Effector memory CD4-positive, alpha-beta T cell (primary cell): ENCODE measurements around the gene KRTAP2-2.
"Not testable (repeated sequence)": the region's sequence is repeated elsewhere in the genome, so short reads cannot be mapped to it uniquely, and the experiment has no call there.

ENCODE experiments used
- DNase-seq, 3 donors: peaks; one replicate each; pipeline ENCODE4 v3.0.0-alpha.2; 2020
- H3K27ac ChIP-seq: 2 replicates; pipeline ENCODE4 v1.7.0; 2013; ENCODE audit warnings: mild to moderate bottlenecking, low read length, moderate library complexity; ENCODE audit not compliant: insufficient read depth, poor library complexity, severe bottlenecking
- H3K27me3 ChIP-seq: replicated peaks from 2 replicates; pipeline ENCODE4 v1.7.0; 2013; ENCODE audit warnings: mild to moderate bottlenecking, low read length; ENCODE audit not compliant: insufficient read depth, control insufficient read depth, poor library complexity, severe bottlenecking
- H3K36me3 ChIP-seq: 2 replicates; pipeline ENCODE4 v1.7.0; 2013; ENCODE audit warnings: mild to moderate bottlenecking, low read length, moderate library complexity; ENCODE audit not compliant: control insufficient read depth, insufficient read depth
- H3K4me1 ChIP-seq: 2 replicates; pipeline ENCODE4 v1.7.0; 2013; ENCODE audit warnings: low read length, mild to moderate bottlenecking; ENCODE audit not compliant: control insufficient read depth, insufficient read depth, poor library complexity, severe bottlenecking
- H3K4me3 ChIP-seq: 2 replicates; pipeline ENCODE4 v1.7.0; 2013; ENCODE audit warnings: low read length, low read depth, mild to moderate bottlenecking; ENCODE audit not compliant: insufficient read depth, poor library complexity, severe bottlenecking
- H3K9me3 ChIP-seq: 2 replicates; pipeline ENCODE4 v1.7.0; 2013; ENCODE audit warnings: mild to moderate bottlenecking, low read length, moderate library complexity; ENCODE audit not compliant: control insufficient read depth

The KRTAP2-2 gene

DNA sequence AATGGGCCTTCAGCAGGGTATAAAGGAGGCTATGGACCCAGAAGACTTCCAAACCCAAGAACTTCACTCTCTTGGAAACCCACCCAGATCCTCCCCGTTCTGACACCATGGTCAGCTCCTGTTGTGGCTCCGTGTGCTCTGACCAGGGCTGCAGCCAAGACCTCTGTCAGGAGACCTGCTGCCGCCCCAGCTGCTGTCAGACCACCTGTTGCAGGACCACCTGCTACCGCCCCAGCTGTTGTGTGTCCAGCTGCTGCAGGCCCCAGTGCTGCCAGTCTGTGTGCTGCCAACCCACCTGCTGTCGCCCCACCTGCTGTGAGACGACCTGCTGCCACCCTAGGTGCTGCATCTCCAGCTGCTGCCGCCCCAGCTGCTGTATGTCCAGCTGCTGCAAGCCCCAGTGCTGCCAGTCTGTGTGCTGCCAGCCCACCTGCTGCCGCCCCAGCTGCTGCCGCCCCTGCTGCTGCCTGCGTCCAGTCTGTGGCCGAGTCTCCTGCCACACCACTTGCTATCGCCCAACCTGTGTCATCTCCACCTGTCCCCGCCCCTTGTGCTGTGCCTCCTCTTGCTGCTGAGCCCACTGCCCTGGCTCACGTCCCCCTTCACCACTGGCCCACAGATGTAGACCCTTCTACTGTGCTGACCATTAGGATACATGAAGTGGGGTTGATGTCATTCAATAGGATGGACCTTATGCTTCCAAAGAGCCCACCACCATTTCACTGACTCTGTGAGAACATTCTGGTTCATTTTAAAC, 29.2 kb upstream of the KRTAP2-2 start, which contains the start of gene KRTAP4-7:
Gene KRTAP4-7 (plus strand): TSS at position 51 of the 757 bp plus-strand sequence. CDS start 57 bp downstream, at position 108.
- not testable (repeated sequence) for H3K27me3 ChIP-seq, DNase-seq, H3K27ac ChIP-seq

GRCh38 chr17:41083427-41083826, 28.4 kb upstream of the KRTAP2-2 start:
- DNase-seq, H3K9me3 ChIP-seq, H3K4me1 ChIP-seq, H3K4me3 ChIP-seq, H3K27me3 ChIP-seq, H3K36me3 ChIP-seq, H3K27ac ChIP-seq: not testable (repeated sequence)

More for the DNA sequence above, 29.2 kb upstream of the KRTAP2-2 start, which contains the start of gene KRTAP4-7:
- not testable (repeated sequence) for H3K4me1 ChIP-seq, H3K36me3 ChIP-seq, H3K9me3 ChIP-seq, H3K4me3 ChIP-seq

DNA sequence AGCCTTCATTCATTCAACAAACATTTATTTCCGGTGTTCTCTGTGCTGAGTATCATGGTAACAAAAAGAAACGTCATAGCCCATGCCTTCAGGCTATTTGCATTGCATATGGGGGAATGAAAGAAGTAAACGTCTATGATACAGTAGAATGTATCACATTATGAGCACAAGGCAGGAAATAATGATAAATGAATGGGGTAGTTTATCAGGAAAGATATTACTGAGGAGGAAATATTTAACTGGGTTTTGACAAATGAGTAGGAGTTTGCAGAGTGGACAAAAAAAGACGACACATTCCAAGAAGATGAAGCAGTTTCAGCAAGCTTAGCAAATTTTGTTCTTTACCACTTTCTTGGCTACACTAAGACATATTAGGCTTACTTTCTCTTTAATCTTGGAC, 27.6 kb upstream of the KRTAP2-2 start:
- no peaks in the 10 kb centered on the region for H3K9me3 ChIP-seq
- no peak for DNase-seq
- H3K4me1 ChIP-seq: no peaks in the 10 kb centered on the region
- no peak overlapping the region for H3K27ac ChIP-seq
- H3K27me3 ChIP-seq: no peaks in the 10 kb centered on the region
- no peaks in the 10 kb centered on the region for H3K36me3 ChIP-seq
- no peak overlapping the region for H3K4me3 ChIP-seq

DNA sequence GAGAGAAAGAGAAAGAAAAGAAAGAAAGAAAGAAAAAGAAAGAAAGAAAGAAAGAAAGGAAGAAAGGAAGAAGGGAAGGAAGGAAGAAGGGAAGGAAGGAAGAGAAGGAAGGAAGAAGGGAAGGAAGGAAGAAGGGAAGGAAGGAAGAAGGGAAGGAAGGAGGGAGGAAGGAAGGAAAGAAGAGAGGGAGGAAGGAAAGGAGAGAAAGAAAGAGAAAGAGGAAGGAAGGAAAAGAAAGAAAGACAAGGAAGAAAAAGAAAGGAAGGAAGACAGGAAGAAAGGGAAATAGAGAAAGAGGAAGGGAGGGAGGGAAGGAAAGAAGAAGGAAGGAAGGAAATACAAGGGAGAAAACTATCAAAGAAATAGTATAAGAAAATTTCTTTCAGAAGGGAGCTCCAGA, 21.8 kb upstream of the KRTAP2-2 start:
- no peaks in the 10 kb centered on the region for H3K9me3 ChIP-seq
- H3K4me3 ChIP-seq: no peak overlapping the region
- peaks cover 7% of the 10 kb centered on the region for H3K27me3 ChIP-seq
- no peaks in the 10 kb centered on the region for H3K36me3 ChIP-seq
- H3K4me1 ChIP-seq: no peaks in the 10 kb centered on the region
- no peak for DNase-seq
- no peak overlapping the region for H3K27ac ChIP-seq

DNA sequence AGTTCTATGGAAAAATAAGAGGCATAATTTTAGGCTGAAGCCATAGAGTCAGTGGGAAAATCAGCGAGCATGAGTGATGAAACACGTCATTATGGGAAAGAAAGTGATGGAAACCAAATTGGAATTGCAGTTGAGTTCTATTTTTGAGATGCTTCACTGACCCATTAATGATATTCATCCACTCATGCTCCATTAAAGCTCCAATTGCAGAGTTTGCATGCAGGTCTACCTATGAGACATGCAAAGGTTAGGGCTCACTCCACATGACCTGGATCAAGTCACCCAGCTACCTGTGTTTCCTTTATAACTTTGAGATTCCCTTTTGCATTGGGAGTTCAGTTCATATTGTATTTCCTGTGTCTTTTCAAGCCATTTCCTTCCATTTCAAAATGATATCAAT, 18.6 kb upstream of the KRTAP2-2 start:
- no peak for DNase-seq
- no peak overlapping the region for H3K27ac ChIP-seq

GRCh38 chr17:41071606-41072360, 16.8 kb upstream of the KRTAP2-2 start:
- Histone ChIP-seq H3K36me3 (no peaks in the 10 kb centered on the region), H3K27ac (no peak overlapping the region), H3K27me3 (peaks cover 7% of the 10 kb centered on the region), H3K4me3 (no peak overlapping the region), H3K9me3 (no peaks in the 10 kb centered on the region), H3K4me1 (no peaks in the 10 kb centered on the region)
- DNase-seq: no peak

More for the DNA sequence above, 18.6 kb upstream of the KRTAP2-2 start:
- no peak overlapping the region for H3K4me3 ChIP-seq
- H3K36me3 ChIP-seq: no peaks in the 10 kb centered on the region
- no peaks in the 10 kb centered on the region for H3K9me3 ChIP-seq
- no peaks in the 10 kb centered on the region for H3K4me1 ChIP-seq
- peaks cover 7% of the 10 kb centered on the region for H3K27me3 ChIP-seq

GRCh38 chr17:41069031-41069430, 14.0 kb upstream of the KRTAP2-2 start:
- no peak overlapping the region for H3K27ac ChIP-seq
- H3K4me1 ChIP-seq: no peaks in the 10 kb centered on the region
- no peaks in the 10 kb centered on the region for H3K27me3 ChIP-seq
- H3K9me3 ChIP-seq: no peaks in the 10 kb centered on the region
- no peak overlapping the region for H3K4me3 ChIP-seq
- no peak for DNase-seq
- H3K36me3 ChIP-seq: no peaks in the 10 kb centered on the region

GRCh38 chr17:41067281-41067680, 12.3 kb upstream of the KRTAP2-2 start:
- no peak overlapping the region for H3K4me3 ChIP-seq
- no peaks in the 10 kb centered on the region for H3K27me3 ChIP-seq
- H3K36me3 ChIP-seq: no peaks in the 10 kb centered on the region
- DNase-seq: no peak
- H3K27ac ChIP-seq: no peak overlapping the region
- H3K9me3 ChIP-seq: no peaks in the 10 kb centered on the region
- no peaks in the 10 kb centered on the region for H3K4me1 ChIP-seq

GRCh38 chr17:41065829-41066624, 11.0 kb upstream of the KRTAP2-2 start, which contains the start of gene KRTAP2-4:
Gene KRTAP2-4, minus strand, starts transcription at chr17:41065879. Its CDS starts 34 bp downstream, at chr17:41065845.
- H3K9me3 ChIP-seq: no peaks in the 10 kb centered on the region
- no peak for DNase-seq
- no peaks in the 10 kb centered on the region for H3K4me1 ChIP-seq
- H3K27ac ChIP-seq: no peak within 1 kb of the TSS
- H3K36me3 ChIP-seq: no peaks in the 10 kb centered on the region
- no peak within 1 kb of the TSS for H3K4me3 ChIP-seq
- H3K27me3 ChIP-seq: peaks cover 2% of the 10 kb centered on the region
